SK-N-SH (cell line): ENCODE data around the gene ZSCAN16. TPM values are rescaled to one million over a fixed set of nuclear protein-coding genes. Genes with fewer than 3 reads are reported as not detected.
A peak's percentile ranks its signal among the peaks of the same experiment; 100 is the strongest.

Experiments
- CTCF ChIA-PET: fragments of 300-600, 350-600 bp; formaldehyde crosslinking; extraction: SDS; loops from one replicate; lab custom pipeline; 2021; lab: Yijun Ruan, JAX
- POLR2A ChIA-PET: fragments of 350-600 bp; sonication (Branson Sonifier 250); formaldehyde crosslinking; extraction: SDS; loops from one replicate; lab custom pipeline; 2020; ENCODE audit warnings: antibody characterized with exemption, inconsistent platforms; lab: Yijun Ruan, JAX
- DNase-seq: peaks from one replicate; pipeline ENCODE4 v3.0.0; 2012
- H2AFZ ChIP-seq: fragments of 200-600 bp; sonication (generic); 2 replicates; pipeline ENCODE4 v1.8.1; 2016; ENCODE audit warnings: antibody characterized with exemption, mild to moderate bottlenecking, low read depth
- H3F3A ChIP-seq: fragments of 200-600 bp; sonication (generic); replicated peaks from 2 replicates; pipeline ENCODE3; 2016; ENCODE audit warnings: antibody characterized with exemption, mild to moderate bottlenecking; ENCODE audit not compliant: insufficient read depth
- H3K27ac ChIP-seq, 2 experiments: fragments of 200-500 bp in 1 of 2; fragments of 200-600 bp in 1 of 2; sonication (Bioruptor generic) in 1 of 2; sonication (generic), shearing (Covaris generic) in 1 of 2; 2 replicates each; pipeline versions ENCODE4 v1.5.1 to v1.6.1; 2014 to 2016; ENCODE audit warnings: low read depth in 2 of 2, inconsistent platforms in 1 of 2, low read length in 1 of 2, mild to moderate bottlenecking in 1 of 2, mixed read lengths in 1 of 2
- H3K27me3 ChIP-seq: fragments of 200-600 bp; sonication (generic), shearing (Covaris generic); 2 replicates; pipeline ENCODE4 v1.6.1; 2016; ENCODE audit warnings: mixed run types; ENCODE audit not compliant: insufficient read depth
- H3K36me3 ChIP-seq, 2 experiments: fragments of 200-500 bp in 1 of 2; fragments of 200-600 bp in 1 of 2; sonication (Bioruptor generic) in 1 of 2; sonication (generic) in 1 of 2; replicated peaks in 1 of 2; 2 replicates each; pipeline versions ENCODE3 to v1.5.1; 2014 to 2016; ENCODE audit warnings: low read length in 1 of 2, mild to moderate bottlenecking in 1 of 2; ENCODE audit not compliant: insufficient read depth in 2 of 2, control insufficient read depth in 1 of 2
- H3K4me1 ChIP-seq, 2 experiments: fragments of 200-500 bp in 1 of 2; fragments of 200-600 bp in 1 of 2; sonication (Bioruptor generic) in 1 of 2; sonication (generic), shearing (Covaris generic) in 1 of 2; 2 replicates each; pipeline versions ENCODE4 v1.5.1 to v1.6.1; 2014 to 2016; ENCODE audit warnings: low read depth in 1 of 2, low read length in 1 of 2, mixed run types in 1 of 2; ENCODE audit not compliant: insufficient read depth in 2 of 2, control insufficient read depth in 1 of 2
- H3K4me2 ChIP-seq: fragments of 200-600 bp; sonication (generic), shearing (Covaris generic); 2 replicates; pipeline ENCODE4 v1.6.1; 2017; ENCODE audit warnings: mixed run types
- H3K4me3 ChIP-seq, 2 experiments: fragments of 200-500 bp in 1 of 2; fragments of 200-600 bp in 1 of 2; sonication (Bioruptor generic) in 1 of 2; sonication (generic), shearing (Covaris generic) in 1 of 2; 2 replicates each; pipeline versions ENCODE4 v1.5.1 to v1.8.1; 2014 to 2016; ENCODE audit warnings: low read depth in 2 of 2, inconsistent platforms in 1 of 2, low read length in 1 of 2, mild to moderate bottlenecking in 1 of 2, mixed read lengths in 1 of 2, moderate library complexity in 1 of 2
- H3K79me2 ChIP-seq: fragments of 200-600 bp; sonication (generic); 2 replicates; pipeline ENCODE4 v1.8.1; 2017; ENCODE audit warnings: mild to moderate bottlenecking; ENCODE audit not compliant: insufficient read depth
- H3K9ac ChIP-seq: fragments of 200-600 bp; sonication (generic); 2 replicates; pipeline ENCODE4 v1.6.1; 2017; ENCODE audit warnings: mixed run types
- H3K9me2 ChIP-seq: fragments of 200-600 bp; sonication (generic); 2 replicates; pipeline ENCODE4 v1.6.1; 2017; ENCODE audit warnings: mixed run types
- H3K9me3 ChIP-seq: fragments of 200-600 bp; sonication (generic); 2 replicates; pipeline ENCODE4 v1.6.1; 2017; ENCODE audit warnings: mixed run types, mild to moderate bottlenecking, moderate library complexity
- H4K20me1 ChIP-seq: fragments of 200-600 bp; sonication (generic); 2 replicates; pipeline ENCODE4 v1.6.1; 2017; ENCODE audit warnings: mild to moderate bottlenecking, mixed run types; ENCODE audit not compliant: insufficient read depth
- CHD2 ChIP-seq: fragments of 150-350 bp; IDR thresholded peaks from 2 replicates; pipeline ENCODE4 v1.6.1; 2018; ENCODE audit warnings: low read length; ENCODE audit not compliant: partially characterized antibody
- EZH2phosphoT487 ChIP-seq: fragments of 200-600 bp; sonication (generic); IDR thresholded peaks from 2 replicates; pipeline ENCODE4 v1.6.1; 2017; ENCODE audit warnings: low read depth, mixed run types, mild to moderate bottlenecking, antibody characterized with exemption, moderate library complexity, borderline replicate concordance
- FOSL2 ChIP-seq: IDR thresholded peaks from 2 replicates; pipeline ENCODE4 v1.4.0; 2012; ENCODE audit warnings: low read depth, mild to moderate bottlenecking, moderate library complexity, borderline replicate concordance
- FOXJ3 ChIP-seq: sonication (generic); formaldehyde crosslinking; IDR thresholded peaks from 2 replicates; pipeline ENCODE4 v1.5.1; 2020; ENCODE audit warnings: mild to moderate bottlenecking, missing genetic modification reagents
- FOXM1 ChIP-seq: IDR thresholded peaks from 2 replicates; pipeline ENCODE4 v1.4.0; 2012; ENCODE audit warnings: low read depth, mild to moderate bottlenecking
- GABPA ChIP-seq: IDR thresholded peaks from 2 replicates; pipeline ENCODE4 v1.4.0; 2012; ENCODE audit warnings: low read depth, mild to moderate bottlenecking
- GATA2 ChIP-seq: sonication (generic); formaldehyde crosslinking; IDR thresholded peaks from 2 replicates; pipeline ENCODE4 v1.5.0; 2020; ENCODE audit warnings: mild to moderate bottlenecking, missing genetic modification reagents
- JUND ChIP-seq: IDR thresholded peaks from 2 replicates; pipeline ENCODE4 v1.4.0; 2012
- MEF2A ChIP-seq: IDR thresholded peaks from 2 replicates; pipeline ENCODE4 v1.4.0; 2012; ENCODE audit warnings: low read depth, borderline replicate concordance
- MXI1 ChIP-seq: IDR thresholded peaks from 2 replicates; pipeline ENCODE4 v1.6.1; 2012; ENCODE audit warnings: mild to moderate bottlenecking, low read depth, low read length, improper control_type of control experiment
- NRF1 ChIP-seq: IDR thresholded peaks from 2 replicates; pipeline ENCODE4 v1.6.1; 2012; ENCODE audit warnings: low read depth, mild to moderate bottlenecking, low read length
- POLR2AphosphoS5 ChIP-seq: IDR thresholded peaks from 2 replicates; pipeline ENCODE4 v1.6.1; 2012; ENCODE audit warnings: low read depth, low read length
- RAD21 ChIP-seq: IDR thresholded peaks from 2 replicates; pipeline ENCODE4 v1.6.1; 2012; ENCODE audit warnings: mild to moderate bottlenecking, low read length
- RCOR1 ChIP-seq: fragments of 150-350 bp; IDR thresholded peaks from 2 replicates; pipeline ENCODE4 v1.6.1; 2017; ENCODE audit warnings: antibody characterized with exemption, low read length
- RFX5 ChIP-seq: IDR thresholded peaks from 2 replicates; pipeline ENCODE4 v1.6.1; 2012; ENCODE audit warnings: mild to moderate bottlenecking, improper control_type of control experiment, low read length
- RXRA ChIP-seq: IDR thresholded peaks from 2 replicates; pipeline ENCODE4 v1.4.0; 2012; ENCODE audit warnings: low read depth, mild to moderate bottlenecking, borderline replicate concordance
- SIN3A ChIP-seq: IDR thresholded peaks from 2 replicates; pipeline ENCODE4 v1.6.1; 2012; ENCODE audit warnings: low read depth, mild to moderate bottlenecking, low read length, moderate library complexity, borderline replicate concordance
- SMC3 ChIP-seq: IDR thresholded peaks from 2 replicates; pipeline ENCODE4 v1.6.1; 2012; ENCODE audit warnings: low read depth, low read length, improper control_type of control experiment
- TAF1 ChIP-seq: IDR thresholded peaks from 2 replicates; pipeline ENCODE4 v1.6.1; 2012; ENCODE audit warnings: low read depth, mild to moderate bottlenecking, low read length, moderate library complexity, borderline replicate concordance
- TCF12 ChIP-seq: IDR thresholded peaks from 2 replicates; pipeline ENCODE4 v1.4.0; 2012
- USF1 ChIP-seq: IDR thresholded peaks from 2 replicates; pipeline ENCODE4 v1.4.0; 2012; ENCODE audit warnings: low read depth, borderline replicate concordance
- YY1 ChIP-seq: IDR thresholded peaks from 2 replicates; pipeline ENCODE4 v1.4.0; 2012; ENCODE audit warnings: low read depth, mild to moderate bottlenecking
- WGBS: methylation state at CpG from one replicate; pipeline ENCODE4 v1.1.6; 2017; ENCODE audit warnings: low lambda C conversion rate; 5-methylcytosine and 5-hydroxymethylcytosine counted together
- polyA plus RNA-seq, 3 experiments: library from polyadenylated mRNA; depleted of rRNA; stranded (reverse); fragments of >200 nt; gene quantifications; 2 replicates each; pipeline ENCODE4 v1.2.3, GENCODE V29; 2012
- TF ChIP-seq, protein P1 (sequence below): fragments of 150-350 bp; IDR thresholded peaks from 2 replicates; pipeline ENCODE4 v1.6.1; 2017; ENCODE audit warnings: antibody characterized with exemption, low read length, low read depth, borderline replicate concordance
- TF ChIP-seq, protein P2 (sequence below): IDR thresholded peaks from 2 replicates; pipeline ENCODE4 v1.6.1; 2012; ENCODE audit warnings: mild to moderate bottlenecking, low read depth, low read length, moderate library complexity
- TF ChIP-seq, protein P3 (sequence below): IDR thresholded peaks from 2 replicates; pipeline ENCODE4 v1.4.0; 2012; ENCODE audit warnings: low read depth
- TF ChIP-seq, protein P4 (sequence below): fragments of 150-350 bp; IDR thresholded peaks from 2 replicates; pipeline ENCODE4 v1.6.1; 2016; ENCODE audit warnings: mild to moderate bottlenecking, low read depth, low read length

ZSCAN16 gene
- polyA plus RNA-seq, 1 of the 3 experiments (the other 2 are of a cell fraction), result 3.7 TPM

GRCh38 chr6:28136585-28137504 lies 12.4 kb downstream of the ZSCAN16 start:
- Histone ChIP-seq H3K79me2 (peaks cover 52% of the 10 kb centered on the region), H3K4me2 (peak overlapping the region; percentile 93), H3K9me2 (no peaks in the 10 kb centered on the region), H3K36me3 (peaks cover 3 to 16% of the 10 kb centered on the region in 2 experiments), H3K9ac (peak overlapping the region; percentile 95), H3K27me3 (no peaks in the 10 kb centered on the region), H3K27ac (peak overlapping the region; percentile 88 to 97), H3K9me3 (no peaks in the 10 kb centered on the region), H3F3A (peaks cover 8% of the 10 kb centered on the region), H3K4me3 (peak overlapping the region; percentile 86 to 90), H4K20me1 (no peaks in the 10 kb centered on the region), H2AFZ (peak overlapping the region; percentile 99), H3K4me1 (peaks cover 0 to 17% of the 10 kb centered on the region in 2 experiments; a peak in 3 of 4 replicates)
- WGBS, result under 1% methylated on average over 26 of the region's 58 CpGs
- POLR2A ChIA-PET, result interaction anchor here (0.6 to 2.3 kb wide), 10 partner anchors 9 to 262 kb away, joined by 3 to 9 read pairs (median 6); partner anchors contain the start of genes ZKSCAN4 and ZSCAN16
- DNase-seq, result peak; percentile 79
- CTCF ChIA-PET, result interaction anchor here (0.6 to 2.0 kb wide), 4 partner anchors 47 to 219 kb away, joined by 3 to 12 read pairs (median 5); partner anchors contain the start of gene ZKSCAN4
- TF ChIP-seq CHD2, result peak; percentile 93
- peak; percentile 92 for TF ChIP-seq GABPA
- no peak for TF ChIP-seq GATA2 (CRISPR knock-in tag)
- no peak for TF ChIP-seq SMC3
- TF ChIP-seq RFX5, result 0 out of 2 replicates have a peak, but pooled peaks have one; percentile 15
- peak; percentile 49; the same call in 1 of the 2 replicates for TF ChIP-seq TCF12
- TF ChIP-seq, protein P1, sequence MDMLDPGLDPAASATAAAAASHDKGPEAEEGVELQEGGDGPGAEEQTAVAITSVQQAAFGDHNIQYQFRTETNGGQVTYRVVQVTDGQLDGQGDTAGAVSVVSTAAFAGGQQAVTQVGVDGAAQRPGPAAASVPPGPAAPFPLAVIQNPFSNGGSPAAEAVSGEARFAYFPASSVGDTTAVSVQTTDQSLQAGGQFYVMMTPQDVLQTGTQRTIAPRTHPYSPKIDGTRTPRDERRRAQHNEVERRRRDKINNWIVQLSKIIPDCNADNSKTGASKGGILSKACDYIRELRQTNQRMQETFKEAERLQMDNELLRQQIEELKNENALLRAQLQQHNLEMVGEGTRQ, result no peak
- TF ChIP-seq FOXJ3 (CRISPR knock-in tag), result no peak
- TF ChIP-seq JUND, result no peak
- peak; percentile 93 for TF ChIP-seq POLR2AphosphoS5
- TF ChIP-seq RAD21, result no peak
- peak; percentile 55; the same call in 1 of the 2 replicates for TF ChIP-seq RCOR1
- TF ChIP-seq NRF1, result no peak
- peak; percentile 58; the same call in 1 of the 2 replicates for TF ChIP-seq FOXM1
- TF ChIP-seq, protein P2, sequence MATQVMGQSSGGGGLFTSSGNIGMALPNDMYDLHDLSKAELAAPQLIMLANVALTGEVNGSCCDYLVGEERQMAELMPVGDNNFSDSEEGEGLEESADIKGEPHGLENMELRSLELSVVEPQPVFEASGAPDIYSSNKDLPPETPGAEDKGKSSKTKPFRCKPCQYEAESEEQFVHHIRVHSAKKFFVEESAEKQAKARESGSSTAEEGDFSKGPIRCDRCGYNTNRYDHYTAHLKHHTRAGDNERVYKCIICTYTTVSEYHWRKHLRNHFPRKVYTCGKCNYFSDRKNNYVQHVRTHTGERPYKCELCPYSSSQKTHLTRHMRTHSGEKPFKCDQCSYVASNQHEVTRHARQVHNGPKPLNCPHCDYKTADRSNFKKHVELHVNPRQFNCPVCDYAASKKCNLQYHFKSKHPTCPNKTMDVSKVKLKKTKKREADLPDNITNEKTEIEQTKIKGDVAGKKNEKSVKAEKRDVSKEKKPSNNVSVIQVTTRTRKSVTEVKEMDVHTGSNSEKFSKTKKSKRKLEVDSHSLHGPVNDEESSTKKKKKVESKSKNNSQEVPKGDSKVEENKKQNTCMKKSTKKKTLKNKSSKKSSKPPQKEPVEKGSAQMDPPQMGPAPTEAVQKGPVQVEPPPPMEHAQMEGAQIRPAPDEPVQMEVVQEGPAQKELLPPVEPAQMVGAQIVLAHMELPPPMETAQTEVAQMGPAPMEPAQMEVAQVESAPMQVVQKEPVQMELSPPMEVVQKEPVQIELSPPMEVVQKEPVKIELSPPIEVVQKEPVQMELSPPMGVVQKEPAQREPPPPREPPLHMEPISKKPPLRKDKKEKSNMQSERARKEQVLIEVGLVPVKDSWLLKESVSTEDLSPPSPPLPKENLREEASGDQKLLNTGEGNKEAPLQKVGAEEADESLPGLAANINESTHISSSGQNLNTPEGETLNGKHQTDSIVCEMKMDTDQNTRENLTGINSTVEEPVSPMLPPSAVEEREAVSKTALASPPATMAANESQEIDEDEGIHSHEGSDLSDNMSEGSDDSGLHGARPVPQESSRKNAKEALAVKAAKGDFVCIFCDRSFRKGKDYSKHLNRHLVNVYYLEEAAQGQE, result peak; percentile 75
- TF ChIP-seq, protein P3, sequence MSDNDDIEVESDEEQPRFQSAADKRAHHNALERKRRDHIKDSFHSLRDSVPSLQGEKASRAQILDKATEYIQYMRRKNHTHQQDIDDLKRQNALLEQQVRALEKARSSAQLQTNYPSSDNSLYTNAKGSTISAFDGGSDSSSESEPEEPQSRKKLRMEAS, result peak; percentile 82
- TF ChIP-seq, protein P4, sequence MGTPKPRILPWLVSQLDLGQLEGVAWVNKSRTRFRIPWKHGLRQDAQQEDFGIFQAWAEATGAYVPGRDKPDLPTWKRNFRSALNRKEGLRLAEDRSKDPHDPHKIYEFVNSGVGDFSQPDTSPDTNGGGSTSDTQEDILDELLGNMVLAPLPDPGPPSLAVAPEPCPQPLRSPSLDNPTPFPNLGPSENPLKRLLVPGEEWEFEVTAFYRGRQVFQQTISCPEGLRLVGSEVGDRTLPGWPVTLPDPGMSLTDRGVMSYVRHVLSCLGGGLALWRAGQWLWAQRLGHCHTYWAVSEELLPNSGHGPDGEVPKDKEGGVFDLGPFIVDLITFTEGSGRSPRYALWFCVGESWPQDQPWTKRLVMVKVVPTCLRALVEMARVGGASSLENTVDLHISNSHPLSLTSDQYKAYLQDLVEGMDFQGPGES, result no peak
- peak; percentile 95 for TF ChIP-seq TAF1
- TF ChIP-seq USF1, result no peak
- TF ChIP-seq RXRA, result peak; percentile 53; the same call in 1 of the 2 replicates
- no peak; the same call in 1 of the 2 replicates for TF ChIP-seq FOSL2
- TF ChIP-seq MXI1, result peak; percentile 23
- no peak for TF ChIP-seq EZH2phosphoT487
- TF ChIP-seq MEF2A, result no peak
- peak; percentile 51; the same call in 1 of the 2 replicates for TF ChIP-seq YY1
- TF ChIP-seq SIN3A, result peak; percentile 95; the same call in 1 of the 2 replicates
